Calu3 (cell line): Measurements from ENCODE around the gene POU3F4. TPM values are rescaled to one million over a fixed set of nuclear protein-coding genes. Genes with fewer than 3 reads are reported as not detected.

Source experiments
- BruUV-seq: library from RNA; stranded (reverse); fragments of 400-500 nt; replicated peaks from 2 replicates; lab custom pipeline; 2021; lab: Mats Ljungman, UMichigan
- CTCF ChIA-PET: fragments of 300-600 bp; sonication (Branson Sonifier 250); formaldehyde crosslinking; loops from one replicate; lab custom pipeline; 2022; ENCODE audit warnings: antibody characterized with exemption; lab: Charles Lee
- DNase-seq: peaks from one replicate; pipeline ENCODE4 v3.0.0; 2022
- H3K27ac Mint-ChIP-seq: one replicate; pipeline ENCODE4 v1.8.0; 2022; ENCODE audit warnings: mixed read lengths; ENCODE audit not compliant: unreplicated experiment
- H3K27me3 Mint-ChIP-seq: one replicate; pipeline ENCODE4 v1.8.0; 2022; ENCODE audit warnings: mixed read lengths; ENCODE audit not compliant: unreplicated experiment
- H3K36me3 Mint-ChIP-seq: one replicate; pipeline ENCODE4 v1.8.0; 2022; ENCODE audit warnings: mild to moderate bottlenecking, moderate library complexity, mixed read lengths; ENCODE audit not compliant: insufficient read depth, unreplicated experiment
- H3K4me1 Mint-ChIP-seq: one replicate; pipeline ENCODE4 v1.8.0; 2022; ENCODE audit warnings: mild to moderate bottlenecking, low read depth, mixed read lengths; ENCODE audit not compliant: unreplicated experiment
- H3K4me3 Mint-ChIP-seq: one replicate; pipeline ENCODE4 v1.8.0; 2022; ENCODE audit warnings: mild to moderate bottlenecking, low read depth, moderate library complexity, mixed read lengths; ENCODE audit not compliant: unreplicated experiment
- H3K9me3 Mint-ChIP-seq: one replicate; pipeline ENCODE4 v1.8.0; 2022; ENCODE audit warnings: low read depth, mixed read lengths; ENCODE audit not compliant: unreplicated experiment
- CTCF ChIP-seq: fragments of 200-600 bp; IDR thresholded peaks from one replicate; pipeline ENCODE4 v1.8.0; 2022; ENCODE audit warnings: antibody characterized with exemption; ENCODE audit not compliant: unreplicated experiment
- intact Hi-C: fragments of 100-400 bp; cut with micrococcal nuclease; formaldehyde crosslinking; loops from one replicate; pipeline ENCODE4 v1.10.0; 2022; ENCODE audit not compliant: unreplicated experiment
- total RNA-seq: library from RNA; stranded (reverse); gene quantifications from 2 replicates; pipeline ENCODE4 v1.2.3, GENCODE V29; 2022

The POU3F4 gene
- total RNA-seq, 1 experiment from 2014 or later, result not detected

GRCh38 chrX:83521905-83522304, 13.8 kb downstream of the POU3F4 start:
- BruUV-seq, result no TSS peak
- CTCF ChIA-PET, result no interaction called here
- H3K27me3 Mint-ChIP-seq, result no peaks in the 10 kb centered on the region

GRCh38 chrX:83529950-83530349, 21.9 kb downstream of the POU3F4 start:
- Mint-ChIP-seq H3K27me3 (no peaks in the 10 kb centered on the region), H3K4me3 (no peak overlapping the region), H3K9me3 (peaks cover 3% of the 10 kb centered on the region), H3K27ac (no peak overlapping the region), H3K36me3 (no peaks in the 10 kb centered on the region), H3K4me1 (no peaks in the 10 kb centered on the region)
- no peak for DNase-seq
- intact Hi-C loops, result loop anchor here (10.0 kb wide), 1 partner anchor 1315 kb away; no protein-coding TSS in a partner anchor
- no TSS peak for BruUV-seq
- CTCF ChIA-PET, result interaction anchor here (0.6 kb wide), 2 partner anchors 902 to 1649 kb away, joined by 3 to 4 read pairs; no protein-coding TSS in a partner anchor
- TF ChIP-seq CTCF, result no peak

More at GRCh38 chrX:83521905-83522304, 13.8 kb downstream of the POU3F4 start:
- Mint-ChIP-seq H3K27ac (no peak overlapping the region), H3K4me1 (no peaks in the 10 kb centered on the region), H3K4me3 (no peak overlapping the region), H3K36me3 (no peaks in the 10 kb centered on the region), H3K9me3 (peaks cover 3% of the 10 kb centered on the region)
- intact Hi-C loops, result no loop called here
- DNase-seq, result no peak
- TF ChIP-seq CTCF, result no peak

GRCh38 chrX:83535417-83536196, 27.5 kb downstream of the POU3F4 start:
- CTCF ChIA-PET, result interaction anchor here (0.5 kb wide), 1 partner anchor 51 kb away, joined by 3 read pairs; no protein-coding TSS in a partner anchor
- TF ChIP-seq CTCF, result no peak
- BruUV-seq, result no TSS peak
- intact Hi-C loops, result loop anchor here (10.0 kb wide), 1 partner anchor 1321 kb away; no protein-coding TSS in a partner anchor
- no peaks in the 10 kb centered on the region for H3K9me3 Mint-ChIP-seq
- no peaks in the 10 kb centered on the region for H3K36me3 Mint-ChIP-seq
- no peaks in the 10 kb centered on the region for H3K4me1 Mint-ChIP-seq
- no peaks in the 10 kb centered on the region for H3K27me3 Mint-ChIP-seq
- no peak overlapping the region for H3K27ac Mint-ChIP-seq
- H3K4me3 Mint-ChIP-seq, result peak overlapping the region; percentile 50
- no peak for DNase-seq
